HCT116 (cell line): ENCODE data around the gene EIF2S3B. TPM values are rescaled to one million over a fixed set of nuclear protein-coding genes. Genes with fewer than 3 reads are reported as not detected.

ENCODE experiments used
- ATAC-seq: fragments of 200-7000 bp; cut with Tn5 transposase; 2 replicates; pipeline ENCODE4 v1.9.1; 2020; ENCODE audit warnings: mild to moderate bottlenecking, moderate library complexity
- BruUV-seq: library from RNA; stranded (reverse); fragments of 400-500 nt; replicated peaks from 2 replicates; lab custom pipeline; 2021; lab: Mats Ljungman, UMichigan
- CTCF ChIA-PET: fragments of 300-600 bp; sonication (Branson Sonifier 250); formaldehyde crosslinking; loops from one replicate; lab custom pipeline; 2021; ENCODE audit warnings: antibody characterized with exemption; lab: Charles Lee
- POLR2A ChIA-PET: fragments of 300-600, 350-600 bp; sonication (Branson Sonifier 250); formaldehyde crosslinking; loops from one replicate; lab custom pipeline; 2021; ENCODE audit warnings: antibody characterized with exemption; lab: Charles Lee
- RAD21 ChIA-PET, 2 experiments: fragments of 300-600 bp; sonication (Branson Sonifier 250); formaldehyde crosslinking; loops; one replicate each; lab custom pipeline; 2023; ENCODE audit warnings: low total read pairs in 2 of 2; ENCODE audit not compliant: uncharacterized antibody in 2 of 2, unreplicated experiment in 2 of 2, low non-redundant PET in 1 of 2; lab: Charles Lee
- DNase-seq: peaks from one replicate; pipeline ENCODE4 v3.0.0-alpha.2; 2010; ENCODE audit warnings: low read depth, low spot score
- H2AFZ ChIP-seq: fragments of 200-600 bp; shearing (Covaris generic), sonication (generic); 2 replicates; pipeline ENCODE4 v1.6.1; 2017; ENCODE audit warnings: low read depth, mixed run types, mixed read lengths, antibody characterized with exemption, low read length; ENCODE audit not compliant: poor library complexity, severe bottlenecking
- H3K27ac ChIP-seq: 2 replicates; pipeline ENCODE4 v1.5.1; 2012; ENCODE audit warnings: low read depth, low read length
- H3K27me3 ChIP-seq: fragments of 200-600 bp; sonication (generic); 2 replicates; pipeline ENCODE4 v1.6.1; 2016; ENCODE audit warnings: mixed run types, low read length, mixed read lengths; ENCODE audit not compliant: insufficient read depth
- H3K36me3 ChIP-seq, 2 experiments: fragments of 200-500 bp in 1 of 2; fragments of 200-600 bp in 1 of 2; sonication (Bioruptor generic) in 1 of 2; sonication (generic) in 1 of 2; 2 replicates each; pipeline versions ENCODE4 v1.5.1 to v1.6.1; 2014 to 2016; ENCODE audit warnings: low read length in 2 of 2, inconsistent platforms in 1 of 2, mixed read lengths in 1 of 2, mixed run types in 1 of 2; ENCODE audit not compliant: insufficient read depth in 2 of 2, control insufficient read depth in 1 of 2
- H3K4me1 ChIP-seq, 2 experiments: fragments of 200-600 bp in 1 of 2; sonication (generic) in 1 of 2; 2 replicates each; pipeline versions ENCODE4 v1.5.1 to v1.6.1; 2012 to 2017; ENCODE audit warnings: low read length in 2 of 2, inconsistent platforms in 1 of 2, mild to moderate bottlenecking in 1 of 2, mixed read lengths in 1 of 2, mixed run types in 1 of 2, moderate library complexity in 1 of 2; ENCODE audit not compliant: insufficient read depth in 2 of 2, control insufficient read depth in 1 of 2
- H3K4me2 ChIP-seq: fragments of 200-600 bp; sonication (generic); 2 replicates; pipeline ENCODE4 v1.6.1; 2017; ENCODE audit warnings: mixed run types, low read length, mixed read lengths
- H3K4me3 ChIP-seq, 2 experiments: fragments of 200-600 bp in 1 of 2; sonication (generic) in 1 of 2; replicated peaks in 1 of 2; 2 replicates each; pipeline ENCODE4 v1.5.1; 2011 to 2016; ENCODE audit warnings: low read length in 2 of 2, control low read depth in 1 of 2, low read depth in 1 of 2, mild to moderate bottlenecking in 1 of 2, mixed read lengths in 1 of 2, mixed run types in 1 of 2
- H3K79me2 ChIP-seq: fragments of 200-600 bp; sonication (generic); 2 replicates; pipeline ENCODE4 v1.6.1; 2017; ENCODE audit warnings: mild to moderate bottlenecking, mixed run types, low read length, moderate library complexity, mixed read lengths; ENCODE audit not compliant: insufficient read depth
- H3K9ac ChIP-seq: fragments of 200-600 bp; sonication (generic); 2 replicates; pipeline ENCODE4 v1.6.1; 2016; ENCODE audit warnings: low read length, mixed read lengths
- H3K9me2 ChIP-seq: fragments of 200-600 bp; sonication (generic), shearing (Covaris generic); 2 replicates; pipeline ENCODE4 v1.6.1; 2017; ENCODE audit warnings: mixed run types, mild to moderate bottlenecking, moderate library complexity; ENCODE audit not compliant: insufficient read depth
- H3K9me3 ChIP-seq, 2 experiments: fragments of 200-500 bp in 1 of 2; fragments of 200-600 bp in 1 of 2; sonication (Bioruptor generic) in 1 of 2; sonication (generic) in 1 of 2; 2 replicates each; pipeline ENCODE4 v1.6.1; 2014 to 2017; ENCODE audit warnings: low read length in 2 of 2, mixed read lengths in 2 of 2, inconsistent platforms in 1 of 2, low read depth in 1 of 2, mild to moderate bottlenecking in 1 of 2, mixed run types in 1 of 2, moderate library complexity in 1 of 2; ENCODE audit not compliant: control insufficient read depth in 1 of 2, insufficient read depth in 1 of 2
- H4K20me1 ChIP-seq: fragments of 200-600 bp; sonication (generic), shearing (Covaris generic); 2 replicates; pipeline ENCODE4 v1.6.1; 2017; ENCODE audit warnings: mixed run types, mild to moderate bottlenecking, moderate library complexity; ENCODE audit not compliant: insufficient read depth
- CBX3 ChIP-seq: IDR thresholded peaks from 2 replicates; pipeline ENCODE4 v1.6.1; 2012; ENCODE audit warnings: low read depth
- CEBPB ChIP-seq: IDR thresholded peaks from 2 replicates; pipeline ENCODE4 v1.6.1; 2012; ENCODE audit warnings: low read depth
- EGR1 ChIP-seq: IDR thresholded peaks from 2 replicates; pipeline ENCODE4 v1.6.1; 2012; ENCODE audit warnings: low read depth
- ELF1 ChIP-seq: IDR thresholded peaks from 2 replicates; pipeline ENCODE4 v1.6.1; 2012; ENCODE audit warnings: low read depth, borderline replicate concordance
- EZH2phosphoT487 ChIP-seq: fragments of 200-600 bp; IDR thresholded peaks from 2 replicates; pipeline ENCODE4 v1.6.1; 2018; ENCODE audit warnings: antibody characterized with exemption, borderline replicate concordance
- FOSL1 ChIP-seq: IDR thresholded peaks from 2 replicates; pipeline ENCODE4 v1.6.1; 2012; ENCODE audit warnings: low read depth
- JUND ChIP-seq: IDR thresholded peaks from 2 replicates; pipeline ENCODE4 v1.6.1; 2012
- POLR2AphosphoS5 ChIP-seq: IDR thresholded peaks from 2 replicates; pipeline ENCODE4 v1.6.1; 2011; ENCODE audit warnings: mild to moderate bottlenecking, low read depth, low read length, moderate library complexity
- RAD21 ChIP-seq: IDR thresholded peaks from 2 replicates; pipeline ENCODE4 v1.6.1; 2012; ENCODE audit warnings: low read depth, mild to moderate bottlenecking
- intact Hi-C: fragments of 100-400 bp; cut with micrococcal nuclease; formaldehyde crosslinking; loops from 2 replicates; pipeline ENCODE4 v1.10.0; 2022
- total RNA-seq: library from RNA; stranded (reverse); gene quantifications from one replicate; pipeline ENCODE4 v1.2.1, GENCODE V29; 2021; ENCODE audit not compliant: unreplicated experiment
- TF ChIP-seq, protein P1 (sequence below): IDR thresholded peaks from 2 replicates; pipeline ENCODE4 v1.6.1; 2012; ENCODE audit warnings: low read depth

Gene EIF2S3B
- total RNA-seq, 1 experiment from 2014 or later = 1.0 TPM

DNA sequence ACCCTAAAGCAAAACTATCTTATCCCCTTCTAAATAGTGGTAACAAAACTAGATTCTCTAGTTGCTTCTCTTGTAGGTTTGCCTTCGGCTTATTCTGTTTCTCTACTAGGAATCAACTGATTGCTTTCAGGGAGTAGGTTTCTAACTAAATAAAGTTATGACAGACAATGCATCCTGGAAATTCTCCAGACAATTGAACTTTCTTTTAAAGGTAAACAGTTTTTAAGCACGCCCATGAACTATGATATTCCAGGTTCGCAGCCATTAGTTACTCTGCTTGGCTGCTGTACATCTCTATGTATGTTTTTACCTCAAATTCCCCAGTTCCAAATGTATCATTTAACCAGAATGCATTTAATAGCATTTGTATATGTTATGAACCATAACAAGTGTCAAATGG, 23.9 kb downstream of the EIF2S3B start:
- POLR2A ChIA-PET = no interaction called here
- Histone ChIP-seq H3K9ac (no peak overlapping the region), H3K27me3 (no peaks in the 10 kb centered on the region), H3K4me1 (no peaks in the 10 kb centered on the region), H3K4me2 (no peak overlapping the region), H3K27ac (no peak overlapping the region), H3K79me2 (no peaks in the 10 kb centered on the region), H3K9me2 (no peaks in the 10 kb centered on the region), H2AFZ (no peak overlapping the region), H3K36me3 (no peaks in the 10 kb centered on the region), H3K9me3 (no peaks in the 10 kb centered on the region), H3K4me3 (no peak overlapping the region), H4K20me1 (no peaks in the 10 kb centered on the region)
- TF ChIP-seq EGR1 (no peak), EZH2phosphoT487 (no peak), RAD21 (no peak), POLR2AphosphoS5 (no peak), CEBPB (no peak), FOSL1 (no peak)
- TF ChIP-seq, protein P1, sequence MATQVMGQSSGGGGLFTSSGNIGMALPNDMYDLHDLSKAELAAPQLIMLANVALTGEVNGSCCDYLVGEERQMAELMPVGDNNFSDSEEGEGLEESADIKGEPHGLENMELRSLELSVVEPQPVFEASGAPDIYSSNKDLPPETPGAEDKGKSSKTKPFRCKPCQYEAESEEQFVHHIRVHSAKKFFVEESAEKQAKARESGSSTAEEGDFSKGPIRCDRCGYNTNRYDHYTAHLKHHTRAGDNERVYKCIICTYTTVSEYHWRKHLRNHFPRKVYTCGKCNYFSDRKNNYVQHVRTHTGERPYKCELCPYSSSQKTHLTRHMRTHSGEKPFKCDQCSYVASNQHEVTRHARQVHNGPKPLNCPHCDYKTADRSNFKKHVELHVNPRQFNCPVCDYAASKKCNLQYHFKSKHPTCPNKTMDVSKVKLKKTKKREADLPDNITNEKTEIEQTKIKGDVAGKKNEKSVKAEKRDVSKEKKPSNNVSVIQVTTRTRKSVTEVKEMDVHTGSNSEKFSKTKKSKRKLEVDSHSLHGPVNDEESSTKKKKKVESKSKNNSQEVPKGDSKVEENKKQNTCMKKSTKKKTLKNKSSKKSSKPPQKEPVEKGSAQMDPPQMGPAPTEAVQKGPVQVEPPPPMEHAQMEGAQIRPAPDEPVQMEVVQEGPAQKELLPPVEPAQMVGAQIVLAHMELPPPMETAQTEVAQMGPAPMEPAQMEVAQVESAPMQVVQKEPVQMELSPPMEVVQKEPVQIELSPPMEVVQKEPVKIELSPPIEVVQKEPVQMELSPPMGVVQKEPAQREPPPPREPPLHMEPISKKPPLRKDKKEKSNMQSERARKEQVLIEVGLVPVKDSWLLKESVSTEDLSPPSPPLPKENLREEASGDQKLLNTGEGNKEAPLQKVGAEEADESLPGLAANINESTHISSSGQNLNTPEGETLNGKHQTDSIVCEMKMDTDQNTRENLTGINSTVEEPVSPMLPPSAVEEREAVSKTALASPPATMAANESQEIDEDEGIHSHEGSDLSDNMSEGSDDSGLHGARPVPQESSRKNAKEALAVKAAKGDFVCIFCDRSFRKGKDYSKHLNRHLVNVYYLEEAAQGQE = no peak
- CTCF ChIA-PET = no interaction called here
- intact Hi-C loops = no loop called here
- RAD21 ChIA-PET = no interaction called here
- no TSS peak for BruUV-seq
- no peak for DNase-seq
- ATAC-seq = no peak

- H3K9me3 ChIP-seq = no peaks in the 10 kb centered on the region
- intact Hi-C loops = no loop called here
- H3K4me2 ChIP-seq = no peak overlapping the region
- H3K9ac ChIP-seq = no peak overlapping the region
- no peak overlapping the region for H2AFZ ChIP-seq
- POLR2A ChIA-PET = no interaction called here
- H3K27ac ChIP-seq = no peak overlapping the region
- no peaks in the 10 kb centered on the region for H3K36me3 ChIP-seq
- H3K9me2 ChIP-seq = no peaks in the 10 kb centered on the region
- no peaks in the 10 kb centered on the region for H3K4me1 ChIP-seq
- no peak overlapping the region for H3K4me3 ChIP-seq
- BruUV-seq = no TSS peak
- H3K27me3 ChIP-seq = no peaks in the 10 kb centered on the region
- RAD21 ChIA-PET = no interaction called here
- TF ChIP-seq ELF1 (no peak), POLR2AphosphoS5 (no peak), CBX3 (no peak), JUND (no peak)
- TF ChIP-seq, all 23 proteins: peak for 0
- no peaks in the 10 kb centered on the region for H3K79me2 ChIP-seq
- CTCF ChIA-PET = no interaction called here
- no peak for DNase-seq
- H4K20me1 ChIP-seq = no peaks in the 10 kb centered on the region
- no peak for ATAC-seq
Measured at GRCh38 chr12:10537721-10538120, 32.0 kb downstream of the EIF2S3B start.
